Testis (tissue), 3 donors: ENCODE data around the gene HIRA. TPM values are rescaled to one million over a fixed set of nuclear protein-coding genes. Genes with fewer than 3 reads are reported as not detected.

Source experiments
- DNase-seq: peaks from one replicate; pipeline ENCODE4 v3.0.0-alpha.2; 2019
- H3K27ac ChIP-seq, 2 donors: fragments of 200-600 bp; sonication (generic); one replicate each; pipeline ENCODE4 v1.5.1; 2019
- H3K27me3 ChIP-seq: fragments of 200-600 bp; sonication (generic); one replicate; pipeline ENCODE4 v1.5.1; 2019
- H3K36me3 ChIP-seq: fragments of 200-600 bp; sonication (generic); one replicate; pipeline ENCODE4 v1.5.1; 2017; ENCODE audit warnings: low read depth; ENCODE audit errors: missing control alignments
- H3K4me1 ChIP-seq: fragments of 200-600 bp; sonication (generic); one replicate; pipeline ENCODE4 v1.5.1; 2019
- H3K4me3 ChIP-seq, 2 donors: fragments of 200-600 bp; sonication (generic); one replicate each; pipeline ENCODE4 v1.5.1; 2017 to 2019
- H3K9me3 ChIP-seq: fragments of 200-600 bp; sonication (generic); one replicate; pipeline ENCODE4 v1.5.1; 2017
- POLR2A ChIP-seq: fragments of 450-650 bp; IDR thresholded peaks from one replicate; pipeline ENCODE4 v1.6.1; 2017; ENCODE audit warnings: antibody characterized with exemption, mild to moderate bottlenecking, moderate library complexity
- WGBS, 2 donors: methylation state at CpG; one replicate each; pipeline ENCODE4 v1.1.5; 2018; 5-methylcytosine and 5-hydroxymethylcytosine counted together
- intact Hi-C: fragments of 100-400 bp; cut with DNase I; formaldehyde crosslinking; loops from one replicate; pipeline ENCODE4 v1.15.1; 2023; ENCODE audit warnings: low total_unique reads
- polyA plus RNA-seq: library from polyadenylated mRNA; stranded (reverse); fragments of 350-450 nt; fragmentation: Illumina TruSeq; extraction: RNeasy Lipid Tissue Mini Kit (QIAGEN cat#74804); gene quantifications from one replicate; pipeline ENCODE4 v1.2.3, GENCODE V29; 2014; ENCODE audit warnings: low read depth, low replicate concordance; ENCODE audit not compliant: insufficient read depth
- total RNA-seq, 2 donors: library from RNA; depleted of rRNA; stranded (reverse); fragments of >200 nt; gene quantifications; one replicate each; pipeline ENCODE4 v1.2.3, GENCODE V29; 2016
- TF ChIP-seq, protein P1 (sequence below), 3 experiments: fragments of 450-650 bp in 2 of 3; fragments of 200-600 bp in 1 of 3; sonication (generic) in 1 of 3; IDR thresholded peaks; one replicate each; pipeline ENCODE4 v1.5.1; 2016 to 2019; ENCODE audit warnings: antibody characterized with exemption in 3 of 3, mild to moderate bottlenecking in 2 of 3, moderate library complexity in 1 of 3

HIRA gene
- total and polyA plus RNA-seq, 3 donors from 2014 or later = 17.7 to 25.7 (median 21.8) TPM

GRCh38 chr22:19355413-19356157, 75.9 kb downstream of the HIRA start:
- Histone ChIP-seq H3K9me3 (no peaks in the 10 kb centered on the region), H3K4me3 (no peak overlapping the region), H3K27ac (no peak overlapping the region), H3K36me3 (no peaks in the 10 kb centered on the region), H3K27me3 (no peaks in the 10 kb centered on the region), H3K4me1 (no peaks in the 10 kb centered on the region)
- no peak for TF ChIP-seq POLR2A
- TF ChIP-seq, protein P1, sequence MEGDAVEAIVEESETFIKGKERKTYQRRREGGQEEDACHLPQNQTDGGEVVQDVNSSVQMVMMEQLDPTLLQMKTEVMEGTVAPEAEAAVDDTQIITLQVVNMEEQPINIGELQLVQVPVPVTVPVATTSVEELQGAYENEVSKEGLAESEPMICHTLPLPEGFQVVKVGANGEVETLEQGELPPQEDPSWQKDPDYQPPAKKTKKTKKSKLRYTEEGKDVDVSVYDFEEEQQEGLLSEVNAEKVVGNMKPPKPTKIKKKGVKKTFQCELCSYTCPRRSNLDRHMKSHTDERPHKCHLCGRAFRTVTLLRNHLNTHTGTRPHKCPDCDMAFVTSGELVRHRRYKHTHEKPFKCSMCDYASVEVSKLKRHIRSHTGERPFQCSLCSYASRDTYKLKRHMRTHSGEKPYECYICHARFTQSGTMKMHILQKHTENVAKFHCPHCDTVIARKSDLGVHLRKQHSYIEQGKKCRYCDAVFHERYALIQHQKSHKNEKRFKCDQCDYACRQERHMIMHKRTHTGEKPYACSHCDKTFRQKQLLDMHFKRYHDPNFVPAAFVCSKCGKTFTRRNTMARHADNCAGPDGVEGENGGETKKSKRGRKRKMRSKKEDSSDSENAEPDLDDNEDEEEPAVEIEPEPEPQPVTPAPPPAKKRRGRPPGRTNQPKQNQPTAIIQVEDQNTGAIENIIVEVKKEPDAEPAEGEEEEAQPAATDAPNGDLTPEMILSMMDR (IDR thresholded peaks at IDR 0.05) = no peak
- 84 to 91% methylated on average over 5 to 7 of the region's 7 CpGs for WGBS, 2 donors
- intact Hi-C loops = no loop called here
- DNase-seq = no peak

- no peaks in the 10 kb centered on the region for H3K9me3 ChIP-seq
- 95 to 96% methylated on average over 5 of the region's 5 CpGs for WGBS, 2 donors
- H3K27me3 ChIP-seq = no peaks in the 10 kb centered on the region
- H3K36me3 ChIP-seq = no peaks in the 10 kb centered on the region
- no peak for DNase-seq
- intact Hi-C loops = no loop called here
- H3K27ac ChIP-seq = no peak overlapping the region
- no peaks in the 10 kb centered on the region for H3K4me1 ChIP-seq
- no peak overlapping the region for H3K4me3 ChIP-seq
- TF ChIP-seq POLR2A = no peak
- TF ChIP-seq, protein P1 (IDR thresholded peaks at IDR 0.05) = no peak
These were observed 77.3 kb downstream of the HIRA start for GRCh38 chr22:19354201-19354600.

- H3K4me3 ChIP-seq = no peak overlapping the region
- H3K9me3 ChIP-seq = no peaks in the 10 kb centered on the region
- no peak overlapping the region for H3K27ac ChIP-seq
- DNase-seq = no peak
- intact Hi-C loops = no loop called here
- no peak for TF ChIP-seq POLR2A
- TF ChIP-seq, protein P1 (IDR thresholded peaks at IDR 0.05) = no peak
- no peaks in the 10 kb centered on the region for H3K4me1 ChIP-seq
- no peaks in the 10 kb centered on the region for H3K27me3 ChIP-seq
- 87 to 96% methylated on average over 15 to 17 of the region's 18 CpGs for WGBS, 2 donors
- H3K36me3 ChIP-seq = no peaks in the 10 kb centered on the region
These were observed 78.0 kb downstream of the HIRA start for GRCh38 chr22:19353363-19354131.

DNA sequence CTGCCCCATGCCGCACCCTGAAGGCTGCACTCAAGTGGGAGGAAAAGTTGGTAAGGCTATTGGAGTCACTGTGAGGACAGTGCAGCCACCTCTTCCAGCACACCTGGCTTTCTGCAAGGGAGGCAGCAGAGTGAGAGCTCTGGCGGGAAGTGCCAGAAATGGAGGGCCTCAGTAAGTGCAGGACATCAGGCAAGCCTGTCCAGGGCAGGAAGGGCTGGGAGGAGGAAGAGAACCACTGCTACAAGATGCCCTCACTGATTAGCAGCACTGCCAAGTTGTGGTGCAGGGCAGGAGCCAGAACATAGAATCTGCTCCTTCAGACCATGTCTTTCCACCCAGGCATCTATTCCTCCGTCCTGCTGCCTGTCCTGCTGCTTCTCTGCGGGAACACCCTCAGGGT, 78.8 kb downstream of the HIRA start:
- Histone ChIP-seq H3K27ac (no peak overlapping the region), H3K27me3 (no peaks in the 10 kb centered on the region), H3K9me3 (no peaks in the 10 kb centered on the region), H3K4me3 (no peak overlapping the region), H3K4me1 (no peaks in the 10 kb centered on the region), H3K36me3 (no peaks in the 10 kb centered on the region)
- 91 to 100% methylated on average over 2 to 4 of the region's 4 CpGs for WGBS, 2 donors
- intact Hi-C loops = no loop called here
- DNase-seq = no peak
- TF ChIP-seq POLR2A = no peak
- TF ChIP-seq, protein P1 (IDR thresholded peaks at IDR 0.05) = no peak
